GM18870 (cell line): ENCODE measurements around the gene PLCB1.

Source experiments
- ATAC-seq: cut with Tn5 transposase; IDR thresholded peaks from one replicate; pipeline ENCODE4 v1.9.1; 2021; ENCODE audit warnings: moderate library complexity; ENCODE audit not compliant: unreplicated experiment

The PLCB1 gene

GRCh38 chr20:8525017-8525343, 392.9 kb downstream of the PLCB1 start:
- ATAC-seq = no peak

GRCh38 chr20:8526610-8527009, 394.5 kb downstream of the PLCB1 start:
- no peak for ATAC-seq

- no peak for ATAC-seq
These were observed 396.1 kb downstream of the PLCB1 start for GRCh38 chr20:8527998-8528723.

- ATAC-seq = no peak
These were observed 398.0 kb downstream of the PLCB1 start for GRCh38 chr20:8530022-8530421.

- no peak for ATAC-seq
These were observed 400.1 kb downstream of the PLCB1 start for GRCh38 chr20:8532169-8532568.

GRCh38 chr20:8534368-8535160, 402.5 kb downstream of the PLCB1 start:
- no peak for ATAC-seq

- ATAC-seq = no peak
These were observed 403.6 kb downstream of the PLCB1 start for GRCh38 chr20:8535403-8536261.

GRCh38 chr20:8536262-8536618, 404.2 kb downstream of the PLCB1 start:
- ATAC-seq = no peak

- ATAC-seq = no peak
These were observed 408.4 kb downstream of the PLCB1 start for GRCh38 chr20:8540466-8540865.

GRCh38 chr20:8542110-8542486, 410.0 kb downstream of the PLCB1 start:
- no peak for ATAC-seq

- ATAC-seq = no peak
These were observed 413.1 kb downstream of the PLCB1 start for GRCh38 chr20:8545212-8545611.

GRCh38 chr20:8547035-8547650, 415.1 kb downstream of the PLCB1 start:
- no peak for ATAC-seq

GRCh38 chr20:8547968-8548588, 416.0 kb downstream of the PLCB1 start:
- no peak for ATAC-seq

GRCh38 chr20:8549192-8549591, 417.1 kb downstream of the PLCB1 start:
- ATAC-seq = no peak

- no peak for ATAC-seq
These were observed 425.6 kb downstream of the PLCB1 start for GRCh38 chr20:8557711-8558110.

GRCh38 chr20:8562356-8562755, 430.3 kb downstream of the PLCB1 start:
- no peak for ATAC-seq

GRCh38 chr20:8568075-8568474, 436.0 kb downstream of the PLCB1 start:
- ATAC-seq = no peak

- ATAC-seq = no peak
These were observed 437.7 kb downstream of the PLCB1 start for GRCh38 chr20:8569766-8570165.

- ATAC-seq = no peak
These were observed 439.5 kb downstream of the PLCB1 start for GRCh38 chr20:8571611-8572010.

GRCh38 chr20:8573686-8574085, 441.6 kb downstream of the PLCB1 start:
- no peak for ATAC-seq

- no peak for ATAC-seq
These were observed 443.0 kb downstream of the PLCB1 start for GRCh38 chr20:8575114-8575513.
